ENCODE results near the gene SMG9. TPM values are rescaled to one million over a fixed set of nuclear protein-coding genes. Genes with fewer than 3 reads are reported as not detected.
"Not testable (repeated sequence)": the region's sequence is repeated elsewhere in the genome, so short reads cannot be mapped to it uniquely, and the experiment has no call there.

Gene SMG9
- total RNA-seq, 1 experiment from 2014 or later: 89.4 TPM

DNA sequence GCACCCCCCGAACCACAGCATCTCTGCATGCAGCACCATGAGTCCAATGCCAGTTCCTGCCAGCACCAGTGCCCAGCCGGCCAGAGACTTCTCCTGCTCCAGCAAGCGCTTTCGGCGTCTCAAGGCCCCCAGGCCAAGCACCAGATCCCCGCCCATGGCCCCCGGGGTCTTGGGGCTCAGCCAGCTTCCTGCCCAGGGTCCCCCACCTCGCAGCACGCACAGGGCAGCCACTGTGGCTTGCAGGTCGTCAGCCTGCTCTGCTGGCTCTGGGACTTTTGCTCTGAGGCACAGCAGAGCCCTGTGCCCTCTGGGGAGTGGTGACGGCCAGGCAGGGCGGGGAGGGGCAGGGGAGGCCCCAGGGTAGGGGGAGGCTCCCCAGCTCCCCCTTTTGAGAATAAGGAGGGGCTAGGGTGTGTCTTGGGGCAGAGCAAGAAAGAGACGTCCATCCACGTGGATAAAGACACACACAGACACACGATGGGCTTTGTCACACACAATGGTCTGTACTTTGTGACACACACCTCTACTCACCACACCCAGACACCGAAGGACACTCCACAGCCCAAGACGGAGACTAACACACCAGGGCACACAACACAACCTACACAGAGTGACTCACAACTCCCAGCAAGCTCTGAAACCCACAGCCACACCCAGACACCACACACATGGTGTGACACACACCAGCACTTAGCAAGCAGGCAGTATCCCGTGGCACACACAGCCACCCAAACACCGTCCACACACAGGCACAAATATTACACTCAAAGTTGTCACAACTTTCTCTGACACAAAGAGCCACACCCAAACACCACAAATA, 26.2 kb upstream of the SMG9 start, which contains the start of gene KCNN4:
KCNN4 (minus strand) TSS at position 268 of the 820 bp plus-strand sequence; CDS start at position 156, 112 bp downstream.
- no peak for DNase-seq (ENCODE audit: low spot score)

DNA sequence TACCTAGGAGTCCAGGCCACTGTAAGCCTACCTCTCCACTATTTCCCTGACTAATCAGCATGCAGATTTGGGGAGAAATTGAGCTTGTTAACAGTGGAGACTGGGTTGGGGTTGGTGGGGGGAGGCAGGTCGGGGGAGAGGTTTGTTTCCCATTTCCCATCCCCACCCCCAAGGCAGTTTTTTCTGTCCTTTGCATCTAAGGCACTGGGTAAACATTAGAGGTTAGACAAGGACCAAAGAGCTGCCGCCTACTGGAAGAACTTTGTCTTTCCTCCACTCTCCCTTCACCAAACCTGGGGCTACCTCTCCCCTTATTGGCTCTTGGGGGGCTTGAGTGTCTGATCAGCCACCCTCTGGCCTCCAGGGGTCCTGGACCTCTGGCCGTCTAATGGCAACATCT, 25.1 kb upstream of the SMG9 start:
- DNase-seq (ENCODE audit: low spot score): no peak

DNA sequence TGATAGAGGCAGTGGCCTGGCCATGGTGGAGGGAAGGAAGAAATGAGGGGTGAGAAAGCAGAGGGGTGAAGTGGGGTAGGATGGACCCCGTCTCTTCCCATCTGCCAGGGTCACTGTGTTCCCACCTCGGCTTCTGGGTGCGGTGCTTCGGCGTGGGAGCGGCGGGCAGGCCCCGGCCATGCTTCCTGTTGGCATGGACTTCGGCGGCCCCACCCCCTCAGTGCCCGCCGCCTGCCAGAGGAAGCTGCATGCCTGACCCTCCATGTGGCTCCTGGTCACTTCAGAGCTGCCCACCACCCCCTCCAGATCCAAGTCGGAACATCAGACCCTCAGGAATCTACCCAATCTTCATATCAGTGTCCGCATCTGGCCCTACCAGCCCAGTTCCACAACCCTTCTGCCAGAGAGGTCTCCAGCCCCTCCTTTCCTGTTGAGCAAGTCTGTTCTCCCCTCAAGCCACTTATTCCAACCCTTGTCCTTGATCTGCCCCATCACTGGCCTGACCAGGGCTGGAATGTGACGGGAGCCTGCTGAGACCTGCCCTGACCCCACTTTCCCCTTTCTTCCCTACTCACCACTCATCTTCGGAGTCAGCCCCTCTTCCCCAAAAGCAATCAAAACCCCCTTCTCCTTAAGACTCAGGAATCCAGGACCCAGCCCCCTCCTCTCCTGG, 24.5 kb upstream of the SMG9 start:
- no peak for DNase-seq (ENCODE audit: low spot score)

DNA sequence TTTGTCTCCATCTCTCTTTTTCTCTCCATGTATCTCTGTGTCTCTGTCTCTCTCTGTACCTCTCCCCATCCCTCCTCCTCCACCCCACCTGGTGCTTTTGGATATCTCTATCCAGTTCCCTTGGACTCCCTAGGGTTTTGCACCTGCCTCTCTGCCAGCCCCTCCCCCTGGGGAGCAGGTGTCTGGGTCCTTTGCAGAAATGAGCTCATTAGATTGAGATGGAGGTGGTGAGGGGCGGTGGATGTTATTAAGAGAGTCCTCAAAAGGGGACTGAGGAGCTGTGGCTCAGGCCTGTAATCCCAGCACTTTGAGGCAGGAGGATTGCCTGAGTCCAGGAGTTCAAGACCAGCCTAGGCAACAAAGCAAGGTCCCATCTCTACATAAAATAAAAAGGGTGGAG, 23.9 kb upstream of the SMG9 start:
- no peak for DNase-seq (ENCODE audit: low spot score)

DNA sequence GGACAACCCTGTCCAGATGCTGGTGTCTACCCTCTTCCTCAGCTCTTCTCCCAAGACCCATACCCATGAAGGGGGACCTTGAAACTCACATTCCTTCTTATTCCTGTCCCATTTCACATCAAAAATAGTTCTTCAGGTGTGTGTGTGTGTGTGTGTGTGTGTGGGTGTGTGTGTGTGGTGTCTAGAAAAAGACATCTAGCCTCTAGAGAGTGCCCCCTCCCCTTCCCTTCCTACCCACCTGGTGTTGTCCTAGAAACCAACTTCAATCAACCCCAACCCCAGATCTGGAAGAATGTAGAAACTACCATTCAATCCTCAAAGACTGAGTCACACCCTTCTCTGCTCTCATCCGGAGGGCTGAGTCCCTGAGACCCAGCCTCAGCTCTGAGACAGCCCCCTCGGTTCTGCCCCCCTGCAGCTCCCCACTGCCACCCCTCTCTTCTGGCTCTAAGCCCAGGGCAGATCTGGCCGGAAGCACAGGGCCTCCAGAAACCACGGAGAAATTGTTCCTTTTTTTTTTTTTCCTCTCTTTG, 22.5 kb upstream of the SMG9 start:
- no peak for DNase-seq (ENCODE audit: low spot score)

DNA sequence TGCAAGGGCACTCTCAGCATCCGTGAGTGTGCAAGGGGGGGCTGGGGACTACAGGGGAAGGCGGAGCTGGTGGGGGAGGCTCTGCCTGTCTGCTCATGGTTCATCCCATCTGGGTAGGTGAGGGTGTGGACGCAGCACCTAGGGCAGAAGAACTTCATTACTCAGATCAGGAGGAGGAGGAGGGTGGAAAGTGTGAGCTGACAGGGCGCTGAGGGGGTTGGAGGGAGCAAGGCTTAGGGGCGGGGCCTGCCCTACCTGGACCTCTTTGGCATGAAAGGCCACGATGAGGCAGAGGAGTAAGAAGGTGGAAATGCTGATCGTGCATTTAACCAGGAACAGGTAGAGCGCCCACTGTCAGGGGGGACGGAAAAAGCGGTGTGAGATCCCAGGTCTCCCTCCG, 21.5 kb upstream of the SMG9 start:
- DNase-seq (ENCODE audit: low spot score): no peak

DNA sequence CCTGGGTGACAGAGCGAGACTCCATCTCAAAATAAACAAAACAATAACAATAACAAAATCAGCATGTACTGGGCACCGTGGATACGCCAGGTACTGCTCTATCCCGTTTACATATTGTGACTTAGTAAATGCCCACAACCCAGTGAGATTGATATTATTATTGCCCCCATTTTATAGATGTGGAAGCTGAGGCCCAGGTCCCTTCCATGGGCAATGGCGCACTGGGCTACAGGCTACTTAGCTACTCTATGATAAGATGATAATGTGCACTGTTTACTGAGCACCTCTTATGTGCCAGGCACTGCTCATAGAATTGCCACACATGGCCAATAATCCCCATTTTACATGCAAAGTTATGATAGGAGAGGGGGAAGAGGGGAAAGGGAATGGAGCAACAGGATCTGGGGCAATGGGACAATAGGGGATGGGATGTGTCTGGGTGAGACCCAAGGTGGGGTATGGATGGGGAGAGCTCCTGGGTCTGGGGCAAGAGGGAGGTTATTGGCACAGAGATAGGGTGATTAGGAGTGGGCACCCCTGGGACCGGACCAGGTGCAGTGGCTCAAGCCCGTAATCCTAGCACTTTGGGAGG, 20.6 kb upstream of the SMG9 start:
- DNase-seq (ENCODE audit: low spot score): no peak

DNA sequence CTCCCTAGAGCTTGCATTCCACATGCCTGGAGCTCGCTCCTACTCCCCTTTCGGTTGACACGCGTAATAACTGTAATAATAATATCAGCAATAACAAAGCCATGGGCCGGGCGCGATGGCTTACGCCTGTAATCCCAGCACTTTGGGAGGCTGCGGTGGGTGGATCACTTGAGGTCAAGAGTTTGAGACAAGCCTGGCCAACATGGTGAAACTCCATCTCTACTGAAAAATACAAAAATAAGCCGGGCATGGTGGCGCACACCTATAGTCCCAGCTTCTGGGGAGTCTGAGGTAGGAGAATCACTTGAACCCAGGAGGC, 20.1 kb upstream of the SMG9 start:
- not testable (repeated sequence) for DNase-seq (ENCODE audit: low spot score)

DNA sequence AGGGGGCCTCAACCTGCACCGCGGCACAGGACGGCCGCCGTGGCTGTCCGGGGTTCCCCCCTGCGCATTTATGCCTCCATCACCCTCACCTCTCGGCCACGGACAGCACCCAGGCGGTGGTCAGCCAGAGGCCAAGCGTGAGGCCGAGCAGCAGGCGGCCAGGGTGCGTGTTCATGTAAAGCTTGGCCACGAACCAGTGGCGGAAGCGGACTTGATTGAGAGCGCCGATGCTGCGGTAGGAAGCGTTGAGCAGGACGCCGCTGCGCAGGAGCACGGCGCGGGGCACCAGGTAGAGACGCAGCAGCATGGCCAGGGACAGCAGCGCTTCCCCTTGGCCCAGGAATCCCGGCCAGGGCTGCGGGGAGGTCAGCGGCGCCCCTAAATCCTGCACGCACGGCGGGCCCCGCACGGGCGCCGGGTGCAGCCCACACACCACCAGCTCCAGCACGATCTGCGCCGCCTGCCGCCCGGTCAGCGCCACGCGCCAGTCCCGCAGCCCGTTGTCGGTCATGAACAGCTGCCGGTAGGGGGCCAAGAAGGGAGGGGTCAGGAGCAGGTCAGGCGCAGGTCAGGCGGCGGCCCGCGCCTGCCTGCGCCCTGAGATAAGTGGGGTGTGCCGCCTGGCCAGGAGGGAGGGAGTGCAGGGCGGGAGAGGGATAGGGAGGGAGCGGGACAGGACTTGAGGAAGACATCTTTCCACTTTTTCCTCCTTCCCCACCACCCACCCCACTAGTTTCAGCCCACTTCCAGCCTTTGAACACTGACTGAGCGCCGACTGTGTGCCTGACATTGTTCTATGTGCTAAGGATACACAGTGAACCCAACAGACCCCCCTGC, 19.6 kb upstream of the SMG9 start:
- no peak for DNase-seq (ENCODE audit: low spot score)

DNA sequence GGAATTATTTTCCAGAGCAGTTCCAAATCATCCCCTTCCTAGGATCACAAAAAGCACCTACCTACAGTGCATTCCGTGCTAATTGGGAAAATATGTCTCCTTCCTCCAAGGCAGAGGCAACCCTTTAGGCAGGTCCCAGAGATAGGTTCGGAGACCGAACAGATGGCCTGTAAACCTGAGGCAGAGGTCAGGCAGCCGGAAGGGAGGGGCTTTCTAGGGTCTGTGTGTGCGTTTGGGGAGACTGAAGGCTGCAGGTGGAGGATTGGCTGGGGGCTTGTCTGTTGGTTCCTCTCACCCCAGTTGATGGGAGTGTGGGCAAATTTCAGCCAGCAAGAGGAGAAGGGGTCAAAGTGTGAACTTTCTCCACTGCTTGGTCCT, 19.0 kb upstream of the SMG9 start:
- DNase-seq (ENCODE audit: low spot score): no peak

DNA sequence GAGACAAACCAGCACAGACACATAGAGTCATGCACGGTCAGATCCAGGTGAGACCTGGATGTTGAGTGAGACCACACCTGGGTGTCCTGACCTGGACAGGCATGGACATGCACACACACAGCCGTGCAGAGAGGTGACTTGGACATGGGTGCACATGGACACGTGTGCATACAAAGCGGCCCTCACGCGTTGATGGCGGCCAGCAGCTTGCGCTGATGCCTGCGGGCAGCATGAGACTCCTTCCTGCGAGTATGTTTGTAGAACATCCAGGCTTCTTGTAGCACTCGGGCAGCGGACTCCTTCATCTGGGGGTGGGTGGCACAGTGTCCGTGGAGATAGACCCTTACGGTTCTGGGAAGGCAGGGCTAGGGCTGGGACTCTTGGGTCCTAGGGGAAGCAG, 14.5 kb upstream of the SMG9 start:
- no peak for DNase-seq (ENCODE audit: low spot score)

DNA sequence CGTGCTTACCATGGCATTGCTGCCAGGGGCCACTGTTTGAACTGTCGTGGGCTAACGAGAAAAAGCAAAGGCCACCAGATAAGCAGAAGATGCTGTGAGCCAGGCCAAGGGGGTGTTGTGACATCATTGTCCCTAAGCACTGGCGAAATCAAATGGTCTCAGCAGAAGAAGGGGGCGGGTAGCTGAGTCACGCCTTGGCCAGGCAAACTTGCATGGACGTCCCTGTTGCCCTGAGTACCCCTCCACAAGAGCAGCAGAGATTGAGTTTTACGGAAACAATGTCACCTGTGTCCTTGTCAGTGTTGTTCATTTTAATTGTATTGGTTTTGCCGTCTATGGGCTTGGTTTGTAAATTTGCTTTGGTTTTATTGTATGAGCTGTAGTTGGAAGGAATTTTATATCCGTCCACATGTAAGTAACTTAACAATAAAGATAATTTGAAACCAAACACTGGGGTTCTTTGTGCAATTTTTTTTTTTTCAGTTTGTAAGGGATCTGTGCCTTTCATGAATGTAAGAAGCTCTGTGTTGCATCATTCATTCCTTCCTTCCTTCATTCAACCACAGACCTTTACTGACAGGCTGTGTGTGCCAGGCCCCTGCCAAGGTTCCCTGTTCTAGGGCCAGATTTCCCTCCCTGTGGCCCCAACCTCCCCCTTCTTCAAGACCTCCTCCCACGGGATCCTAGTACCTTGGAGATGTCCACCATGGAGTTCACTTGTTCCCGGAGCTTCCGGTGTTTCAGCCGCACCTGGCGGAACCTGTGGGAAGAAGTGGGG, 13.7 kb upstream of the SMG9 start:
- no peak for DNase-seq (ENCODE audit: low spot score)

DNA sequence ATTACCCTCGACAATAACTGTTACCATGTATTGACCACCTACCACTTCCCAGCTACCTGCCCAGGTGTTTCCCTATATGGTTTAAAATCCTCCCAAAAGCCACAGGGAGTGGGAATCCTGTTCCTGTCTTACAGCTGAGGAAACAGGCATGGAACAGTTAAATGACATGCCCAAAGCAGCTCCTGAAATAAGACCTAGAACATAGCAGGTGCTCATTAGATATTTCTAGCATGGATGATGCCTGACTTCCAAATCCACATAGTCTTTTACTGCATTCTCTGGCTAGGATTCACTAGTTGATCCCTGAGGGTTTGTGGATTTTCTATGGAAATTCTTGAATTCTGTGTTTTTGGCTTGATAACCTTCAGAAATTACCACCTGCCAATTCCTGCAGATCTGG, 13.1 kb upstream of the SMG9 start:
- no peak for DNase-seq (ENCODE audit: low spot score)

DNA sequence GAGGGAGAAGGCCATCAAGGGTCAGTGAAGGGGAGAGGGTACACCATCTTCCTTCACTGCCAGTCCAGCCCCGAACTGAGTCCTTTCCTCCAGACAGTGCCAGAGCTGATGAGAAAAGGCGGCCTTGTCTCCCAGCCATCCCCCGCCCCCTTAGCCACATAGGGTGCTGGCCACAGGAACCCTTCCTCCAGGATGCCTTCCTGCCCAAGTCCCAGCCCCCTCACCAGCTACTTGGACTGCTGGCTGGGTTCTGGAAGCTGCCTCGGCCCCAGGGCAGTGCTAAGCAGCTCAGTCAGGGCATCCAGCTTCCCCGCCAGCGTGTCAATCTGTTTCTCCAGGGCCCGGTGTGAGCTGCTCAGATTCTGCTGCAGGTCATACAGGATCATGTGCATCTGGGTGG, 12.6 kb upstream of the SMG9 start:
- DNase-seq (ENCODE audit: low spot score): no peak

DNA sequence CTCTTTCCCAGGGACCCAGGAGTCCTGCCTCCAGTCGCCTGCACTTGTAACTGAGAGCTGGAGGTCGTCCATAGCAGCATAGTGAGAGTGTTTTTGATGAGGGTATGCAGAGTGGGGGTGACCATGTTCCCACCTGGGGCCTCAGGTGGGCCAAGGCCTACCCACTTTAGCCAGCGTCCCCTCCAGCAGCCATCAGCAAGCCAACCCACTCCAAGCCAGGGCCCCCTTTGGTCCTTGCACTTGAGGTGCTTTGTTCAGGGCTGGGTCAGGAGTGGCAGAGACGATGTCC, 11.9 kb upstream of the SMG9 start:
- DNase-seq (ENCODE audit: low spot score): no peak

DNA sequence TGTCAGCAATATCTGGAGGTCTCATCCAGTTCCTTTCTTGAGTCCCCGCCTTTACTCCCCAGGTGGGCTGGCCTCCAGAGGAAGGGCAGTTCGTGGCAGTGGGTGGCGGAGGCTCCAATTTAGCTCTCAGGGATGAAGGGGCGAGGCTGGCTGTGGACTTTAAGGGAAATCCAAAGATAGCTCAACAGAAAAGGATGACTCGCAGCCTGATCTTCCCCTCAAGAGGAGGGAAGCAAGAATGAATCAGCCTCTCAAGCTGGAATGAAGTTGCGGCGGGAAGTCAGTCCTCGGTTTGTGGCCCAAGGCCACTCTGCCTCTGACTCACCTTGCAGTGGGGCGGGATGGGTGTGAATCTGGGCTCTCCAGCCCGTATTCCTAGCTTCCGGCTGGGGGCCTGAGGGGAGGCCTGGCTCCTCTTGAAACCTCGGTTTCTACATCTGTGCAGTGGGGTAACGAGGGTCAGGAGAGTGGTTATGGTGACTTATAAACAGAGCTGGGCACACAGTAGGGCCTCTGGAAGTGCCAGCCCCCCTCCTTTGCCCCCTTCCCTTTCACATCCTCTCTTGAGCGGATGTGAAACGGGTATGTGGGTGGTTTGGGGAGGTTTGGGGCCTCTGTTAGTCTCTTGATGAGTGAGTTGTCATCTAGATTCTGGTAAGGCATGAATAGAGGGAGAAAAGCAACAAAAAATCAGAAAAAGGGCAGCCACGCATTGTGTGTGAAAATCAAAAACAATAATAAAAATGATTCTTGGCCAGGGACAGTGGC, 10.5 kb upstream of the SMG9 start:
- peak; percentile 47 for DNase-seq (ENCODE audit: low spot score)

DNA sequence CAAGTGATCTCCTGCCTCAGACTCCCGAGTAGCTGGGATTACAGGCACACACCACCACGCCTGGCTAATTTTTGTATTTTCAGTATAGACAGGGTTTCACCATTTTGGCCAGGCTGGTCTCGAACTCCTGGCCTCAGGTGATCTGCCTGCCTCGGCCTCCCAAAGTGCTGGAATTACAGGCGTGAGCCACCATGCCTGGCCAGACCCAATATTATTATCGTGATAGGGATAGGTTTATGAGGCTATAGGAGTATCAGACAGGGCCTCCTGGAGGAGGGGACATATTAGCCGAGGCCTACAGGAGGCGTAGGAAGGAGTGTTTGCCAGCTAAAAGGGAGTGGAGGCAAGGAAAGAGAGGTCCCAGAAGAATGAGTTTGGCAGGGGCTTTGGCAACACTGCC, 9.9 kb upstream of the SMG9 start:
- DNase-seq (ENCODE audit: low spot score): not testable (repeated sequence)

DNA sequence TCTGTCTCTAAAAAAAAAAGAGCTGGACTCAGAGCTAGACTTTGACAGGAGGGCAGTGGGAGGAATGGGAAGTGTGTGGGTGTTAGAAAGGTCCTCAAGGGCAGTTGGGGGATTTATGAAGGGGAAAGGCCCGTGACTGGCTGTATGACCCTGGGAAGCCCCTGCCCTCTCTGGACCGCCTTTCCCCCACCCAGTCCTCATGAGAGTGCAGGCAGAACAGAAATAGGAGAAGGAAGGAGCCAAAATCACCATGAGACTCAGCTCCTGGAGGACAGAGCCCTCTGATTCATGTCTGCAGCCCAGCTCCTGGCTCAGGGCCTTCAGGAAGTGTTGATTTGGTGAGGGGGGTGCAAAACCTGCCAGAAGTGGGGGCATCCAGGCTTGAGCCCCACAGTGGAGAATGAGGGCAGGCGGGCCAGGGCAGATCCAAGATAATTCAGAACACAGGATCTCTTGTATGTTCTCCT, 8.7 kb upstream of the SMG9 start:
- no peak for DNase-seq (ENCODE audit: low spot score)

DNA sequence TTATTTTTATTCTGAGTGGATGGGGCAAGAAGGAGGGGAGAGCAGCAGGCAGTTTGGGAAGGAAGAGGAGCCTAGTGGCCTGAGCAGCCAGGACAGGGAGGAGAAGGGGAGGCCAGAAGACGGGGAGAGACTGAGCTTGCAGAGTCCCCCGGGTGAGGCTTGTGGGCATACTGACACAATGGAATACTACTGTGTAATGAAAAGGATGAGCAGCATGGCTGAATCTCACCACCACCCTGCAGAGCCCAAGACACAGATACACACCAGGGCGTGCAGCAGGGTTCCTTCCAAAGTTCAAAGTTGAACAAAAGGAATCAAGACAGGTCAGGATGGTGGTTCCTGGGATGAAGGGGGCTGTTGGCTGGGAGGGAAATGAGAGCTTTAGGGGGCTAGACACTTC, 8.1 kb upstream of the SMG9 start:
- DNase-seq (ENCODE audit: low spot score): no peak

DNA sequence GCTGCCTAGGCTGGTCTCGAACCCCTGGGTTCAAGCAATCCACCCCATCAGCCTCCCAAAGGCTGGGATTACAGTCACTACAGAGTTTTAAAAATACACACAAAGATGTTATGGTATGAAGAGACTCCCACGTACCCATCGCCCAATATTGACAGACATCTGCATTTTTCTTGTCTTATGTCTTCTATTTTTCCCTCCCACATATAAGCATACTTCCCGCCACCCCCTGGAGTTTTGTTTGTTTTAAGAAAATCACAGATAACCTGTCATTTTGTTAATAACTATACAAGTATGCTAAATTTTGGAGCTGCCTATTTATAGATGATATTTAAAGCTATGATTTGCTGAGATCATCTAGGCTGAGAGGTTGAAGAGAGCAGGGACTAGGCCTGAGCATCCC, 6.2 kb upstream of the SMG9 start:
- no peak for DNase-seq (ENCODE audit: low spot score)
